Uterus (tissue), 4 donors: ENCODE results near the gene RELL1. TPM values are rescaled to one million over a fixed set of nuclear protein-coding genes. Genes with fewer than 3 reads are reported as not detected.

ENCODE experiments used
- DNase-seq, 2 donors: peaks; one replicate each; pipeline ENCODE4 v3.0.0-alpha.2; 2019 to 2020
- H3K27ac ChIP-seq, 2 donors: fragments of 200-600 bp; sonication (generic); 1 replicate in 1 of 2; 2 replicates in 1 of 2; pipeline ENCODE4 v1.5.1; 2016 to 2018
- H3K27me3 ChIP-seq, 2 donors: fragments of 200-600 bp; sonication (generic); one replicate each; pipeline ENCODE4 v1.5.1; 2018 to 2019; ENCODE audit warnings: control low read depth in 1 of 2
- H3K36me3 ChIP-seq, 2 donors: fragments of 200-600 bp; sonication (generic); one replicate each; pipeline ENCODE4 v1.5.1; 2019; ENCODE audit warnings: control low read depth in 1 of 2
- H3K4me1 ChIP-seq, 2 donors: fragments of 200-600 bp; sonication (generic); one replicate each; pipeline ENCODE4 v1.5.1; 2018 to 2019; ENCODE audit warnings: control low read depth in 1 of 2
- H3K4me3 ChIP-seq, 2 donors: fragments of 200-600 bp; sonication (generic); 1 replicate in 1 of 2; 2 replicates in 1 of 2; pipeline ENCODE4 v1.5.1; 2018 to 2019; ENCODE audit warnings: mild to moderate bottlenecking in 1 of 2
- H3K9me3 ChIP-seq, 2 donors: fragments of 200-600 bp; sonication (generic); one replicate each; pipeline ENCODE4 v1.5.1; 2019; ENCODE audit warnings: control low read depth in 1 of 2
- POLR2A ChIP-seq, 2 donors: fragments of 450-650 bp; IDR thresholded peaks; one replicate each; pipeline ENCODE4 v1.6.1; 2016; ENCODE audit warnings: antibody characterized with exemption in 2 of 2, mild to moderate bottlenecking in 1 of 2, moderate library complexity in 1 of 2
- intact Hi-C: fragments of 100-400 bp; cut with DNase I; formaldehyde crosslinking; loops from one replicate; pipeline ENCODE4 v1.15.1; 2023; ENCODE audit warnings: low total_unique reads
- total RNA-seq, 4 donors: library from RNA; depleted of rRNA in 3 of 4; stranded (reverse); fragments of >200 nt in 3 of 4; gene quantifications; one replicate each; pipeline versions ENCODE4 v1.1.0 to v1.2.4, GENCODE V29; 2014 to 2023
- TF ChIP-seq, protein P1 (sequence below), 4 experiments: fragments of 200-600 bp in 2 of 4; fragments of 450-650 bp in 2 of 4; sonication (generic) in 2 of 4; IDR thresholded peaks; one replicate each; pipeline ENCODE4 v1.5.1; 2016 to 2019; ENCODE audit warnings: antibody characterized with exemption in 4 of 4, mild to moderate bottlenecking in 2 of 4, moderate library complexity in 1 of 4
- donor health status: DM: yes; HTN: yes; CAD: no.

Gene RELL1
- total RNA-seq, 4 donors from 2014 or later = 21.2 to 64.0 (median 44.3) TPM

DNA sequence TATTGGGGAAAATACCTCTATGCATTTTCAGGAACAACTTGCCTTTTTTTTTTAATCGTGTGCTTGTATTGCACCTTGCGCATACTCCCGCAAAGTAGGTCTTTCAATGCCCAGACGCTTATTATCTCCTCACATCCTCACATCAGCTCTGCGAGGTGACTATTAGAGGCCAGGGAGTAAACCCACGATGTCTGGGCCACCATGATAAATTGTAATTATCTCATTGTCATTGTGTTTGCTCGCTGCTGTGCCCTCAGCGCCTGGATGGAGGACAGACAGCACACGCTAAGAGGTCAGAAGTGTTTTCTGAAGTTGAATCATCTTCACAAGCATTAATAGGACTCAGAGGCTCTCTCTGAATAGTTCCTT lies 1.0 kb upstream of the RELL1 start:
- H3K36me3 ChIP-seq = no peaks in the 10 kb centered on the region
- intact Hi-C loops = no loop called here
- TF ChIP-seq, protein P1, sequence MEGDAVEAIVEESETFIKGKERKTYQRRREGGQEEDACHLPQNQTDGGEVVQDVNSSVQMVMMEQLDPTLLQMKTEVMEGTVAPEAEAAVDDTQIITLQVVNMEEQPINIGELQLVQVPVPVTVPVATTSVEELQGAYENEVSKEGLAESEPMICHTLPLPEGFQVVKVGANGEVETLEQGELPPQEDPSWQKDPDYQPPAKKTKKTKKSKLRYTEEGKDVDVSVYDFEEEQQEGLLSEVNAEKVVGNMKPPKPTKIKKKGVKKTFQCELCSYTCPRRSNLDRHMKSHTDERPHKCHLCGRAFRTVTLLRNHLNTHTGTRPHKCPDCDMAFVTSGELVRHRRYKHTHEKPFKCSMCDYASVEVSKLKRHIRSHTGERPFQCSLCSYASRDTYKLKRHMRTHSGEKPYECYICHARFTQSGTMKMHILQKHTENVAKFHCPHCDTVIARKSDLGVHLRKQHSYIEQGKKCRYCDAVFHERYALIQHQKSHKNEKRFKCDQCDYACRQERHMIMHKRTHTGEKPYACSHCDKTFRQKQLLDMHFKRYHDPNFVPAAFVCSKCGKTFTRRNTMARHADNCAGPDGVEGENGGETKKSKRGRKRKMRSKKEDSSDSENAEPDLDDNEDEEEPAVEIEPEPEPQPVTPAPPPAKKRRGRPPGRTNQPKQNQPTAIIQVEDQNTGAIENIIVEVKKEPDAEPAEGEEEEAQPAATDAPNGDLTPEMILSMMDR (IDR thresholded peaks at IDR 0.05) = no peak
- TF ChIP-seq POLR2A (IDR thresholded peaks at IDR 0.05) = no peak
- peaks cover 0 to 7% of the 10 kb centered on the region in 2 donors for H3K4me1 ChIP-seq
- DNase-seq = no peak
- H3K27ac ChIP-seq = peak overlapping the region; percentile 76 to 97
- H3K9me3 ChIP-seq = no peaks in the 10 kb centered on the region
- H3K4me3 ChIP-seq = peak overlapping the region; percentile 55 to 70
- no peaks in the 10 kb centered on the region for H3K27me3 ChIP-seq

DNA sequence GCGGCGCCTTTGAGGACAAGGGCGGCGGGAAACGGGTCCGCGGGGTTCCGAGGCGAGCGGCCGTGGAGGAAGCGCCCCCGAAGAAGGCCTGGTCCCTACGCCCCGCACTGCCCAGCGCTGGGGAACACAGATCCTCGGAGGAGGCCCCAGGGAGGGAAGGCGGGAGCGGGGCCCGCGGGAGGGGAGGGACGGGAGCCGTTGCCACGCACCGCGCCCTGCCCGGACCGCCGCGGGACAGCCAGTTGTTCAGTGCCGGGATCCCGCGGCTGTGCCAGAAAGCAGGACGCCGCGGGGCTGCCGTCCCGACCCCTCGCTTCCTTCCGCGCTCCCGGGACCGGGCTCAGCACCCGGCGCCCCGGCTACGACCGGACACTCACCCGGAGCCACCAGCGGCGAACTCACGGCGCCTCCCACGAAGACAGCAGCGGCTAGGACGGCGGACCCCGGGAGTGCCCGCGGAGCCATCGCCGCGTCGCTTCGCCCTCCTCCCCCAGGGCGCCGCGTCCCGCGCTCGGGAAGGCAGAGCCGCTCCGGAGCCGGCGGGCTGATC lies 278 bp downstream of the RELL1 start:
- peaks cover 0 to 7% of the 10 kb centered on the region in 2 donors for H3K4me1 ChIP-seq
- DNase-seq = peak in 1 of 2 donors; percentile 59
- intact Hi-C loops = no loop called here

DNA sequence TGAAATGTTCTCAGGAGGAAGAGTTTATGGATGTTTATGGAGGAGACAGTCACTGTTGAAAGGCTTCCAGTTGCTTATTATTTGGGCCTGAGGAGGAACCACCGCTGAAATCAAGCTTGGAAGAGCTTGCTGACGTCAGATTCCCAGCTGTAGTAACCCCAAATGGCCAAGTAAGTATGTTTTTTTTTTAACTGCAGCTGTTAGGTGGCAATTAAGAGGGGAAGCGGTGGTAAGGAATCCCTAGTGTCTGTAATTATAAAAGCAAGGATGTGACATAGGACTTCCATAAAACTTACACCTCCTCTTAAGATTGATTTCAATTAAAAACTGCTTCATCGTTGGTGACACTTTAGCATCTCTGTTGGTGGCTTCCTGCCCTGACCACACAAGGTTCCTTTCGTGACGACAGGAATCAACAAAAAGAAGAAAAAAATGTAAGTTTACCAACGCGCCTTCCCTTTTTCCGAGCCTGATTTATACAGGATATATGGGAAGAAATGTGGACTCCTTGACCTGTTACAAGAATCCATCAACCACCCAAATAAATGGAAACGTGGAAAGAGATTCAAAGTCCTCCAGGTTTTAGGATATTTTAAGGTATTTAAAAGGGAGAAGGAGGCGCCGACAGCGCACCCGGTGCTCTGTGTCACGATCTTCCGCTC lies 884 bp downstream of the RELL1 start:
- Histone ChIP-seq H3K9me3 (no peaks in the 10 kb centered on the region), H3K4me1 (peaks cover 0 to 7% of the 10 kb centered on the region in 2 donors), H3K36me3 (no peaks in the 10 kb centered on the region), H3K27me3 (no peaks in the 10 kb centered on the region), H3K4me3 (peak overlapping the region; percentile 51 to 82), H3K27ac (peak overlapping the region; percentile 94 to 97)
- peak in 1 of 2 donors; percentile 38 for DNase-seq
- intact Hi-C loops = no loop called here
- TF ChIP-seq, protein P1 (IDR thresholded peaks at IDR 0.05) = no peak
- no peak for TF ChIP-seq POLR2A (IDR thresholded peaks at IDR 0.05)

More for the DNA sequence above, 278 bp downstream of the RELL1 start:
- peak; percentile 90 to 97 for TF ChIP-seq POLR2A (IDR thresholded peaks at IDR 0.05)
- TF ChIP-seq, protein P1 (IDR thresholded peaks at IDR 0.05) = no peak
- Histone ChIP-seq H3K27me3 (no peaks in the 10 kb centered on the region), H3K36me3 (no peaks in the 10 kb centered on the region), H3K4me3 (peak overlapping the region; percentile 51 to 82), H3K27ac (peak overlapping the region; percentile 94 to 97), H3K9me3 (no peaks in the 10 kb centered on the region)

DNA sequence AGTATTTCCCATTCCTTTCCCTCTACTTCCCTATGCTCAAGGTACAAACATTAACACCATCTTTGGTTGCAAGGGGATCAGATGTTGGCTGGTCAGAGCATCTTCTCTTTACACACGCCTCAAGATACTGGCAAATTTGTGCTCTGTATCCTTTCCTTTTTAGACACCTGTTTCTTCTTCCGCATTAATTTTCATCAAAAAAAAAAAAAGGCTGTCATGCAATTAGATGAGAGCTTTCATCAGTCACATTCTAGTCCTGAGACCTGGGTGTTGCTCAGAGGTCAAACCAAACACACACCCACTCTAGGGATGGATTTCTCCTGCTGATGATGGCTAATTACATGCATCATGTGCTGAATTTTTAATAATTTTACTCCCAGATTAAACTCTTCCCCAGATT lies 2.0 kb downstream of the RELL1 start:
- no peaks in the 10 kb centered on the region for H3K36me3 ChIP-seq
- H3K9me3 ChIP-seq = no peaks in the 10 kb centered on the region
- DNase-seq = no peak
- peaks cover 0 to 7% of the 10 kb centered on the region in 2 donors for H3K4me1 ChIP-seq
- no peaks in the 10 kb centered on the region for H3K27me3 ChIP-seq
- TF ChIP-seq, protein P1 (IDR thresholded peaks at IDR 0.05) = no peak
- TF ChIP-seq POLR2A (IDR thresholded peaks at IDR 0.05) = no peak
- intact Hi-C loops = no loop called here
- peak overlapping the region in 1 of 2 donors; percentile 94 for H3K27ac ChIP-seq
- H3K4me3 ChIP-seq = no peak overlapping the region

DNA sequence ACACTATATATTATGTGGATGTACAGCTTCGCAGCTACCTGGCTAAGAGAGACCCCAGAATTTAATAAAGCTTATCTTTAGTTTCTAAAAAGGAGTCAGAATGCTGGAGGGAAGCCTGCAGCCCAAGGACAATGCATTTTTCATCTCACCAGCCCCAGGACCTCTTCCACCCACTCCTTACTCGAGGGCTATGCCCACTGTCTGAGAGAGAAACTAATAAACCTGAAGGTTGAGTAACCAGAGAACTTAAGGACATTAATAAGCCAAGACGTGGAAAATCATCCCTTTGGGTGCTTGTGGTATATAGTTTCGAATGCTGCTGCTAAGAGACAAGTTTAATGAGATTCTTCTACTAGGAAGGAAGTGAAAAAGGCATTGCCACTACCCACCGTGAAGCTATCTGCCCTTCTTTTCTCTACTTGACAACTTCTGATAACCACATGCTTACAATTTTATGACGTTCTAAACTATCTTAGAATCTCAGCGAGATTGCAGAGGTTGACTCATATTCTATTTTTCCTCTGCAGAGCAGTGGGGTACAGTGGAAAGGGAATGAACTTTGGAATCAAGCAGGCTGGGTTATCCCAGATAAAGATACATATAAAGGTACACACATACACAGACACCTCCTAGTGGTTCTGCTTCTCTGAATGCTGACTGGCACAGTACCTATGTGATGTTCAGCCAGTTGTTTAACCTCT lies 3.3 kb downstream of the RELL1 start:
- no peak for TF ChIP-seq POLR2A (IDR thresholded peaks at IDR 0.05)
- TF ChIP-seq, protein P1 (IDR thresholded peaks at IDR 0.05) = no peak
- DNase-seq = no peak
- no peak overlapping the region for H3K27ac ChIP-seq
- no peaks in the 10 kb centered on the region for H3K36me3 ChIP-seq
- no peaks in the 10 kb centered on the region for H3K9me3 ChIP-seq
- H3K27me3 ChIP-seq = no peaks in the 10 kb centered on the region
- H3K4me1 ChIP-seq = peaks cover 0 to 7% of the 10 kb centered on the region in 2 donors
- H3K4me3 ChIP-seq = no peak overlapping the region
- intact Hi-C loops = no loop called here
